GM12865 (cell line): ENCODE measurements around the gene STK24.

Experiments
- DNase-seq: peaks from one replicate; pipeline ENCODE4 v3.0.0; 2010; ENCODE audit warnings: low read depth
- H3K4me3 ChIP-seq: 2 replicates; pipeline ENCODE4 v1.5.1; 2011; ENCODE audit warnings: mild to moderate bottlenecking, low read depth, low read length, control low read depth
- CTCF ChIP-seq: IDR thresholded peaks from 2 replicates; pipeline ENCODE4 v1.5.1; 2011; ENCODE audit warnings: low read length, control low read depth, low read depth, inconsistent platforms; ENCODE audit not compliant: insufficient read depth; ENCODE audit errors: missing control alignments

The STK24 gene

DNA sequence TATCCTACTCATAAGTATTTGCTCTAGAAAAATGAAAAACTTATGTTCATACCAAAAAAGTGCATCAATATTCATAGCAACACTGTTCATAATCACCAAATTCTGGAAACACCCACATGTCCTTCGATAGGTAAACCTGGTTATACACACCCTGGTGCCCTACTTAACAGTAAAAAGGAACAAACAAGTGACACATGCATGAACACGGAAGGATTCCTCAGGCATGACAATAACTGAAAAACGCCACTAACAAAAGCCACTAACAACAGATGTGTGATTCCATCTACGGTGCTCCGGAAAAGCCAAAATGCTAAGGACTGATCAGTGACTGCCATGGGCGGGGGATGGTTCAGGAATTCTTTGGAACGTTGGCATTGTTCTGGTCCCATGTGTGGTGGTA lies 65.5 kb downstream of the STK24 start:
- no peak for TF ChIP-seq CTCF
- DNase-seq = peak; percentile 68
- H3K4me3 ChIP-seq = peak overlapping the region; percentile 15; the same call in 1 of the 2 replicates

GRCh38 chr13:98510156-98510509 lies 66.8 kb downstream of the STK24 start:
- H3K4me3 ChIP-seq = peak overlapping the region; percentile 27
- TF ChIP-seq CTCF = no peak
- peak; percentile 34 for DNase-seq

GRCh38 chr13:98509271-98510155 lies 67.4 kb downstream of the STK24 start:
- no peak for TF ChIP-seq CTCF
- peak; percentile 89 for DNase-seq
- peak overlapping the region; percentile 27 for H3K4me3 ChIP-seq

DNA sequence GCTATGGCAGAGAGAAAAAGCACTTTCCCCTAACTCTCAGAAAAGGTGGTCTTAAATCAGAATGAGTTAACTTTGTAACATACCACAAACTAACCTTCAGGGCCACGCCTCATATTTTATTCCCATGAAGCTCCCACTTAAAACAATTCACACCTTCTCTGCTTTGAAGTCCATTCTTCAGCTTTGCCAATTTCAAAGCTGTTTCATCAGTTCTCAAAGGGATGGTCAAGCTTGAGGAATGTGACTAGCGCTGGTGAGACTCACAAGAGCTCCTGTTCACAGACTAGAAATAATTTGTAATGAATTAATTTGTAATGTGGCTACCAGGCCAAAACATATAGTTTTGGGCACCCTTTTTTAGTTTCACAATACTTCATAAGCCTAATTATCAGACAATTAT lies 68.2 kb downstream of the STK24 start:
- no peak for TF ChIP-seq CTCF
- no peak for DNase-seq
- H3K4me3 ChIP-seq = peak overlapping the region; percentile 18

DNA sequence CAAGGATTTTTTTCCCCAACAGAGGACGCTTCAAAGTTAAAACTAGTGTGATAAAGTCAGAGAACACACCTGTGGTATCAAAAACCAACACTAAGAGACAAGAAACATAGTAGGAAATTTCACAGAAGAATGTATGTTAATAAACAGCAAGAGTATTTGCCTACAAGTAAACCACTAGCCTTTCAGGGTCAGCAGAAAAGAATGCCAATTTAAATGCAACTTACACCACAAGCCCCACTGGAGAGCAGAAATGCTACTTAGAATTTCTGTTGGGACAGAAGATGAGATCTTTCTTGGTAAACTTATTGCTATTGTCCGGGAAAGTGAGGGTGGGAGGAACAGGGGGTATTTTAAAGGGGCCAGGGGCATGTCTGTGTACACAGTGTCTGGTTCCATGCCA lies 68.6 kb downstream of the STK24 start:
- H3K4me3 ChIP-seq = peak overlapping the region; percentile 11; the same call in 1 of the 2 replicates
- peak; percentile 43 for DNase-seq
- no peak for TF ChIP-seq CTCF

GRCh38 chr13:98507282-98507797 lies 69.6 kb downstream of the STK24 start:
- no peak for TF ChIP-seq CTCF
- DNase-seq = no peak
- no peak overlapping the region for H3K4me3 ChIP-seq
